Measurements from ENCODE around the gene ZNRF1. TPM values are rescaled to one million over a fixed set of nuclear protein-coding genes. Genes with fewer than 3 reads are reported as not detected.

ZNRF1 gene
- total RNA-seq, 1 experiment from 2014 or later = 52.3 TPM

DNA sequence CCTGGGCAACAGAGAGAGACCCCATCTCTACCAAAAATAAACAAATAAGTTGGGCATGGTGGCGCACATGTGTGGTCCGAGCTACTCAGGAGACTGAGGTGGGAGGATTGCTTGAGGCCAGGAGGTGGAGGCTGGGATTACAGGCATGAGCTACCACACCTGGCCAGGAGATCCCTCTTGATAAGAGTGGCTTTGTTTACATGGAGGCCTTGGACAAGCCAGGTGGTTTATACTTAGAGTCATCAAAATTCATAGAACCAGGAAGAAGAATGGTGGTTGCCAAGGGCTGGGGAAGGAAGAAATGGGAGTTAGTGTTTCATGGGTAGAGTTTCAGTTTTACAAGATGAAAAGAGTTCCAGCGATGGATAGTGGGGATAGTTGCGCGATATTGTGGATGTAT lies 140.7 kb downstream of the ZNRF1 start:
- in situ Hi-C loops (cut with HindIII; ENCODE audit: low pct_unique_long_range_greater_than_20kb, low sequenced_read_pairs) = no loop called here
- Histone ChIP-seq H3K4me1 (ENCODE audit: control insufficient read depth, insufficient read depth, low read length) (no peaks in the 10 kb centered on the region), H3K27ac (ENCODE audit: low read length) (no peak overlapping the region), H3K36me3 (ENCODE audit: control insufficient read depth, insufficient read depth, low read length) (no peaks in the 10 kb centered on the region), H3K4me3 (ENCODE audit: low read depth in 2 of 2, low read length in 2 of 2) (no peak overlapping the region), H3K27me3 (ENCODE audit: control insufficient read depth, insufficient read depth, low read length) (no peaks in the 10 kb centered on the region), H3K9me3 (ENCODE audit: control insufficient read depth, insufficient read depth, low read depth, low read length) (no peaks in the 10 kb centered on the region)
- intact Hi-C loops (cut with micrococcal nuclease; ENCODE audit: unreplicated experiment) = no loop called here
- ChIA-PET POLR2A (no interaction called here), CTCF (no interaction called here)
- no TSS peak for BruUV-seq (replicated peaks)
- DNase-seq (ENCODE audit: low read depth, low spot score) = no peak
- TF ChIP-seq SIN3A (IDR thresholded peaks at IDR 0.05; ENCODE audit: borderline replicate concordance, insufficient read depth, low read depth, low read length) (no peak), CTCF (IDR thresholded peaks at IDR 0.05) (no peak), TCF7L2 (IDR thresholded peaks at IDR 0.05; ENCODE audit: low read depth, low read length) (no peak), POLR2AphosphoS5 (IDR thresholded peaks at IDR 0.05; ENCODE audit: low read depth, low read length) (no peak)
- TF ChIP-seq, protein P1, sequence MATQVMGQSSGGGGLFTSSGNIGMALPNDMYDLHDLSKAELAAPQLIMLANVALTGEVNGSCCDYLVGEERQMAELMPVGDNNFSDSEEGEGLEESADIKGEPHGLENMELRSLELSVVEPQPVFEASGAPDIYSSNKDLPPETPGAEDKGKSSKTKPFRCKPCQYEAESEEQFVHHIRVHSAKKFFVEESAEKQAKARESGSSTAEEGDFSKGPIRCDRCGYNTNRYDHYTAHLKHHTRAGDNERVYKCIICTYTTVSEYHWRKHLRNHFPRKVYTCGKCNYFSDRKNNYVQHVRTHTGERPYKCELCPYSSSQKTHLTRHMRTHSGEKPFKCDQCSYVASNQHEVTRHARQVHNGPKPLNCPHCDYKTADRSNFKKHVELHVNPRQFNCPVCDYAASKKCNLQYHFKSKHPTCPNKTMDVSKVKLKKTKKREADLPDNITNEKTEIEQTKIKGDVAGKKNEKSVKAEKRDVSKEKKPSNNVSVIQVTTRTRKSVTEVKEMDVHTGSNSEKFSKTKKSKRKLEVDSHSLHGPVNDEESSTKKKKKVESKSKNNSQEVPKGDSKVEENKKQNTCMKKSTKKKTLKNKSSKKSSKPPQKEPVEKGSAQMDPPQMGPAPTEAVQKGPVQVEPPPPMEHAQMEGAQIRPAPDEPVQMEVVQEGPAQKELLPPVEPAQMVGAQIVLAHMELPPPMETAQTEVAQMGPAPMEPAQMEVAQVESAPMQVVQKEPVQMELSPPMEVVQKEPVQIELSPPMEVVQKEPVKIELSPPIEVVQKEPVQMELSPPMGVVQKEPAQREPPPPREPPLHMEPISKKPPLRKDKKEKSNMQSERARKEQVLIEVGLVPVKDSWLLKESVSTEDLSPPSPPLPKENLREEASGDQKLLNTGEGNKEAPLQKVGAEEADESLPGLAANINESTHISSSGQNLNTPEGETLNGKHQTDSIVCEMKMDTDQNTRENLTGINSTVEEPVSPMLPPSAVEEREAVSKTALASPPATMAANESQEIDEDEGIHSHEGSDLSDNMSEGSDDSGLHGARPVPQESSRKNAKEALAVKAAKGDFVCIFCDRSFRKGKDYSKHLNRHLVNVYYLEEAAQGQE (IDR thresholded peaks at IDR 0.05; ENCODE audit: insufficient read depth in 1 of 2, low read depth in 2 of 2, low read length in 1 of 2) = no peak
- ATAC-seq = no peak

- Histone ChIP-seq H3K4me1 (ENCODE audit: control insufficient read depth, insufficient read depth, low read length) (no peaks in the 10 kb centered on the region), H3K9me3 (ENCODE audit: control insufficient read depth, insufficient read depth, low read depth, low read length) (no peaks in the 10 kb centered on the region), H3K27ac (ENCODE audit: low read length) (no peak overlapping the region), H3K36me3 (ENCODE audit: control insufficient read depth, insufficient read depth, low read length) (no peaks in the 10 kb centered on the region), H3K27me3 (ENCODE audit: control insufficient read depth, insufficient read depth, low read length) (no peaks in the 10 kb centered on the region), H3K4me3 (ENCODE audit: low read depth in 2 of 2, low read length in 2 of 2) (no peak overlapping the region)
- in situ Hi-C loops (cut with HindIII; ENCODE audit: low pct_unique_long_range_greater_than_20kb, low sequenced_read_pairs) (no loop called here), intact Hi-C loops (cut with micrococcal nuclease; ENCODE audit: unreplicated experiment) (no loop called here)
- CTCF ChIA-PET = no interaction called here
- POLR2A ChIA-PET = no interaction called here
- BruUV-seq (replicated peaks) = no TSS peak
- no peak for ATAC-seq
- no peak for DNase-seq (ENCODE audit: low read depth, low spot score)
- TF ChIP-seq SIN3A (IDR thresholded peaks at IDR 0.05; ENCODE audit: borderline replicate concordance, insufficient read depth, low read depth, low read length) (no peak), CTCF (IDR thresholded peaks at IDR 0.05) (no peak), POLR2AphosphoS5 (IDR thresholded peaks at IDR 0.05; ENCODE audit: low read depth, low read length) (no peak), TCF7L2 (IDR thresholded peaks at IDR 0.05; ENCODE audit: low read depth, low read length) (no peak)
- TF ChIP-seq, protein P1 (IDR thresholded peaks at IDR 0.05; ENCODE audit: insufficient read depth in 1 of 2, low read depth in 2 of 2, low read length in 1 of 2) = no peak
Observed at GRCh38 chr16:75143941-75144340, 145.1 kb downstream of the ZNRF1 start.
